K562 (cell line): ENCODE results near the gene TBX1. TPM values are rescaled to one million over a fixed set of nuclear protein-coding genes. Genes with fewer than 3 reads are reported as not detected.

Experiments used
- CREM ChIP-seq: IDR thresholded peaks from 2 replicates; pipeline ENCODE4 v1.6.1; 2014; ENCODE audit warnings: antibody characterized with exemption, low read depth
- EP300 ChIP-seq: IDR thresholded peaks from 2 replicates; pipeline ENCODE4 v1.6.1; 2012; ENCODE audit warnings: low read length, improper control_type of control experiment
- HDGF ChIP-seq: fragments of 450-650 bp; IDR thresholded peaks from 2 replicates; pipeline ENCODE4 v1.6.1; 2016
- HNRNPK ChIP-seq: fragments of 200-400 bp; formaldehyde crosslinking; IDR thresholded peaks from one replicate; pipeline ENCODE4 v1.6.1; 2018; ENCODE audit warnings: mild to moderate bottlenecking, low read depth, low read length; ENCODE audit not compliant: poor library complexity, severe bottlenecking
- JUN ChIP-seq, 2 experiments: sonication (generic) in 1 of 2; formaldehyde crosslinking in 1 of 2; IDR thresholded peaks; 2 replicates each; pipeline versions ENCODE4 v1.6.1 to v1.8.0; 2012 to 2022; ENCODE audit warnings: borderline replicate concordance in 2 of 2, mild to moderate bottlenecking in 2 of 2, improper control_type of control experiment in 1 of 2, low read depth in 1 of 2, low read length in 1 of 2, missing genetic modification reagents in 1 of 2
- PPARD ChIP-seq: fragments of 250-450 bp; sonication (Bioruptor Pico); IDR thresholded peaks from 2 replicates; pipeline ENCODE4 v1.8.0; 2022; ENCODE audit warnings: inconsistent platforms, mild to moderate bottlenecking, moderate library complexity
- SOX6 ChIP-seq: fragments of 450-650 bp; IDR thresholded peaks from 2 replicates; pipeline ENCODE4 v1.6.1; 2014; ENCODE audit warnings: mild to moderate bottlenecking
- SP1 ChIP-seq: sonication (generic); formaldehyde crosslinking; IDR thresholded peaks from 2 replicates; pipeline ENCODE4 v1.8.1; 2022; ENCODE audit warnings: mild to moderate bottlenecking, missing genetic modification reagents
- ZNF165 ChIP-seq: fragments of 250-450 bp; sonication (Bioruptor Pico); IDR thresholded peaks from 2 replicates; pipeline ENCODE4 v1.4.0; 2020; ENCODE audit warnings: borderline replicate concordance
- ZNF253 ChIP-seq: fragments of 250-450 bp; sonication (Bioruptor Pico); conservative IDR thresholded peaks from 2 replicates; pipeline ENCODE4 v1.6.1; 2021; ENCODE audit warnings: mild to moderate bottlenecking
- polyA plus RNA-seq, 8 experiments: library from polyadenylated mRNA; depleted of rRNA in 4 of 8; stranded (reverse) in 5 of 8; unstranded in 3 of 8; fragments of >200 nt; fragmentation: Nextera tagmentation in 2 of 8; fragmentation: Illumina TruSeq in 1 of 8; extraction: Ambion mirVana in 2 of 8; extraction: Trizol in 1 of 8; gene quantifications; 2 replicates each; pipeline versions ENCODE4 v1.2.1 to v1.2.3, GENCODE V29; 2011 to 2014; ENCODE audit warnings: inconsistent platforms in 1 of 8, missing spikeins in 1 of 8
- total RNA-seq, 7 experiments: library from RNA; depleted of rRNA in 6 of 7; stranded (reverse); fragments of >200 nt in 6 of 7; fragmentation: Illumina TruSeq in 2 of 7; extraction: Trizol in 2 of 7; gene quantifications; 2 replicates each; pipeline versions ENCODE4 v1.2.1 to v1.2.3, GENCODE V29; 2011 to 2021; ENCODE audit warnings: low replicate concordance in 1 of 7
- TF ChIP-seq, protein P1 (sequence below): fragments of 200-800 bp; sonication (Bioruptor generic); IDR thresholded peaks from 2 replicates; pipeline ENCODE4 v1.6.1; 2017; ENCODE audit warnings: missing genetic modification characterization, missing compliant biosample characterization
- TF ChIP-seq, protein P2 (sequence below): IDR thresholded peaks from 2 replicates; pipeline ENCODE4 v1.6.1; 2014; ENCODE audit warnings: antibody characterized with exemption
- TF ChIP-seq, protein P3 (sequence below): sonication (generic); formaldehyde crosslinking; IDR thresholded peaks from 2 replicates; pipeline ENCODE4 v1.9.0; 2022; ENCODE audit warnings: mild to moderate bottlenecking, missing genetic modification reagents
- TF ChIP-seq, protein P4 (sequence below): fragments of 450-650 bp; IDR thresholded peaks from 2 replicates; pipeline ENCODE4 v1.6.1; 2016; ENCODE audit warnings: antibody characterized with exemption
- TF ChIP-seq, protein P5 (sequence below): sonication (generic); formaldehyde crosslinking; IDR thresholded peaks from 2 replicates; pipeline ENCODE4 v1.8.1; 2023; ENCODE audit warnings: mild to moderate bottlenecking, missing genetic modification reagents
- TF ChIP-seq, protein P6 (sequence below): fragments of 250-450 bp; sonication (Bioruptor Pico); IDR thresholded peaks from 2 replicates; pipeline ENCODE4 v1.4.0; 2020; ENCODE audit warnings: mild to moderate bottlenecking, moderate library complexity

TBX1 gene
- total and polyA plus RNA-seq, 9 of the 15 experiments (the other 6 are each of a cell fraction or from before 2014, with no cell fraction given) = 0.07 to 35.0 (median 3.9) TPM

DNA sequence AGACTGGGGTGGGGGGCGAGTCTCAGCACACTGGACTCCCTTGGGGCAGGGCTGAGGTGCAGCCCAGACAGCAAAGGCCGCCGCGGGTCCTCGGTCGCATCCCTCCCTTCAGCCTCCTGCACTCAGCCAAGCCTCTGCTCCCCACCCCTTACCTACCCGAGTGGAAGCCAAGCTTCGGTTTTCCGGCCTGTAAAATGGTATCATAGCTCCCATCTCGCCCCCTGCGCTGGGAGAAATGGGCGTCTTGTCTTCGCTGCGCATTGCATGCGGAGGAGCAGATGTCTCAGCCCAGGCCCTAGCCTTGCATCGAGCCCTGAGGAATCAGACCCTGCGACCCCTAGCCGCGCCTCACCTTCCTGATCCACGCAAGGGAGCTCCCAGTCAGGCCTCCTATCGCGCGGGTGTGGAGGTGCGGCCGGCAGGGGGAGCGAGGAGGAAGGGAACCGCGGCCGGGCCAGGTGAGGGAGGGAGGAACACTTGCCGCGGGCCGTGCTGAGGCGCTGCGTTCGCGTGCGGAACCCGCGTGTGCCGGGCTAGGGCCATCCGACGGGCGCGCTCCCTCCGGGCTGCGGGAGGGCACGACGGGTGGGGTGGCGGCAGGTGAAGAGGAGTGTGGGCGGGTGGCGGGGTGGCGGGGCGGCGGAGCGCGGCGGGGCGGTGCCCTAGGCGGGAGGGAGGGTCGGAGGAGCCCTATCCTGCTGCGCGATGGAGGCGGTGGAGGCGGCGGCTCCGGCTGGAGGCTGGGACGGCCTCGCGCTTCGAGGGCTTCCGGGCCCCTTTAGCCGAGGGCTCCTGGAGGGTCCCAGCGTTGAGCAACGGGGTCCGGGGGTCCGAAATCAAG, 4.1 kb upstream of the TBX1 start (continued):
- TF ChIP-seq ZNF165 (CRISPR knock-in tag) (0 out of 2 replicates have a peak, but pooled peaks have one; percentile 75), CREM (peak; percentile 79), PPARD (CRISPR knock-in tag) (no peak), ZNF253 (CRISPR knock-in tag) (no peak), HDGF (peak; percentile 84; the same call in 1 of the 2 replicates), SOX6 (peak; percentile 79), JUN (IDR thresholded peaks at IDR 0.05; ENCODE audit: borderline replicate concordance, low read depth, low read length) (0 out of 2 replicates have a peak, but pooled peaks have one; percentile 39), JUN (CRISPR knock-in tag; IDR thresholded peaks at IDR 0.05; ENCODE audit: borderline replicate concordance) (no peak), EP300 (peak; percentile 42; the same call in 1 of the 2 replicates), HNRNPK (peak; percentile 48), SP1 (CRISPR knock-in tag) (no peak)
- TF ChIP-seq, protein P1, sequence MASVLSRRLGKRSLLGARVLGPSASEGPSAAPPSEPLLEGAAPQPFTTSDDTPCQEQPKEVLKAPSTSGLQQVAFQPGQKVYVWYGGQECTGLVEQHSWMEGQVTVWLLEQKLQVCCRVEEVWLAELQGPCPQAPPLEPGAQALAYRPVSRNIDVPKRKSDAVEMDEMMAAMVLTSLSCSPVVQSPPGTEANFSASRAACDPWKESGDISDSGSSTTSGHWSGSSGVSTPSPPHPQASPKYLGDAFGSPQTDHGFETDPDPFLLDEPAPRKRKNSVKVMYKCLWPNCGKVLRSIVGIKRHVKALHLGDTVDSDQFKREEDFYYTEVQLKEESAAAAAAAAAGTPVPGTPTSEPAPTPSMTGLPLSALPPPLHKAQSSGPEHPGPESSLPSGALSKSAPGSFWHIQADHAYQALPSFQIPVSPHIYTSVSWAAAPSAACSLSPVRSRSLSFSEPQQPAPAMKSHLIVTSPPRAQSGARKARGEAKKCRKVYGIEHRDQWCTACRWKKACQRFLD (CRISPR knock-in tag) = 0 out of 2 replicates have a peak, but pooled peaks have one; percentile 24
- TF ChIP-seq, protein P2, sequence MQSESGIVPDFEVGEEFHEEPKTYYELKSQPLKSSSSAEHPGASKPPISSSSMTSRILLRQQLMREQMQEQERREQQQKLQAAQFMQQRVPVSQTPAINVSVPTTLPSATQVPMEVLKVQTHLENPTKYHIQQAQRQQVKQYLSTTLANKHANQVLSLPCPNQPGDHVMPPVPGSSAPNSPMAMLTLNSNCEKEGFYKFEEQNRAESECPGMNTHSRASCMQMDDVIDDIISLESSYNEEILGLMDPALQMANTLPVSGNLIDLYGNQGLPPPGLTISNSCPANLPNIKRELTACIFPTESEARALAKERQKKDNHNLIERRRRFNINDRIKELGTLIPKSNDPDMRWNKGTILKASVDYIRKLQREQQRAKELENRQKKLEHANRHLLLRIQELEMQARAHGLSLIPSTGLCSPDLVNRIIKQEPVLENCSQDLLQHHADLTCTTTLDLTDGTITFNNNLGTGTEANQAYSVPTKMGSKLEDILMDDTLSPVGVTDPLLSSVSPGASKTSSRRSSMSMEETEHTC = peak; percentile 45; the same call in 1 of the 2 replicates
- TF ChIP-seq, protein P3, sequence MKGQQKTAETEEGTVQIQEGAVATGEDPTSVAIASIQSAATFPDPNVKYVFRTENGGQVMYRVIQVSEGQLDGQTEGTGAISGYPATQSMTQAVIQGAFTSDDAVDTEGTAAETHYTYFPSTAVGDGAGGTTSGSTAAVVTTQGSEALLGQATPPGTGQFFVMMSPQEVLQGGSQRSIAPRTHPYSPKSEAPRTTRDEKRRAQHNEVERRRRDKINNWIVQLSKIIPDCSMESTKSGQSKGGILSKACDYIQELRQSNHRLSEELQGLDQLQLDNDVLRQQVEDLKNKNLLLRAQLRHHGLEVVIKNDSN (CRISPR knock-in tag) = no peak
- TF ChIP-seq, protein P4, sequence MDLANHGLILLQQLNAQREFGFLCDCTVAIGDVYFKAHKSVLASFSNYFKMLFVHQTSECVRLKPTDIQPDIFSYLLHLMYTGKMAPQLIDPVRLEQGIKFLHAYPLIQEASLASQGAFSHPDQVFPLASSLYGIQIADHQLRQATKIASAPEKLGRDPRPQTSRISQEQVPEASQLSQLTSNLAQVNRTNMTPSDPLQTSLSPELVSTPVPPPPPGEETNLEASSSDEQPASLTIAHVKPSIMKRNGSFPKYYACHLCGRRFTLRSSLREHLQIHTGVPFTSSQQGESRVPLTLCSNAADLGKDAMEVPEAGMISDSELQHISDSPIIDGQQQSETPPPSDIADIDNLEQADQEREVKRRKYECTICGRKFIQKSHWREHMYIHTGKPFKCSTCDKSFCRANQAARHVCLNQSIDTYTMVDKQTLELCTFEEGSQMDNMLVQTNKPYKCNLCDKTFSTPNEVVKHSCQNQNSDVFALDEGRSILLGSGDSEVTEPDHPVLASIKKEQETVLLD = peak; percentile 78
- TF ChIP-seq, protein P5, sequence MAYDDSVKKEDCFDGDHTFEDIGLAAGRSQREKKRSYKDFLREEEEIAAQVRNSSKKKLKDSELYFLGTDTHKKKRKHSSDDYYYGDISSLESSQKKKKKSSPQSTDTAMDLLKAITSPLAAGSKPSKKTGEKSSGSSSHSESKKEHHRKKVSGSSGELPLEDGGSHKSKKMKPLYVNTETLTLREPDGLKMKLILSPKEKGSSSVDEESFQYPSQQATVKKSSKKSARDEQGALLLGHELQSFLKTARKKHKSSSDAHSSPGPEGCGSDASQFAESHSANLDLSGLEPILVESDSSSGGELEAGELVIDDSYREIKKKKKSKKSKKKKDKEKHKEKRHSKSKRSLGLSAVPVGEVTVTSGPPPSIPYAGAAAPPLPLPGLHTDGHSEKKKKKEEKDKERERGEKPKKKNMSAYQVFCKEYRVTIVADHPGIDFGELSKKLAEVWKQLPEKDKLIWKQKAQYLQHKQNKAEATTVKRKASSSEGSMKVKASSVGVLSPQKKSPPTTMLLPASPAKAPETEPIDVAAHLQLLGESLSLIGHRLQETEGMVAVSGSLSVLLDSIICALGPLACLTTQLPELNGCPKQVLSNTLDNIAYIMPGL (CRISPR knock-in tag) = peak; percentile 55; the same call in 1 of the 2 replicates
- TF ChIP-seq, protein P6, sequence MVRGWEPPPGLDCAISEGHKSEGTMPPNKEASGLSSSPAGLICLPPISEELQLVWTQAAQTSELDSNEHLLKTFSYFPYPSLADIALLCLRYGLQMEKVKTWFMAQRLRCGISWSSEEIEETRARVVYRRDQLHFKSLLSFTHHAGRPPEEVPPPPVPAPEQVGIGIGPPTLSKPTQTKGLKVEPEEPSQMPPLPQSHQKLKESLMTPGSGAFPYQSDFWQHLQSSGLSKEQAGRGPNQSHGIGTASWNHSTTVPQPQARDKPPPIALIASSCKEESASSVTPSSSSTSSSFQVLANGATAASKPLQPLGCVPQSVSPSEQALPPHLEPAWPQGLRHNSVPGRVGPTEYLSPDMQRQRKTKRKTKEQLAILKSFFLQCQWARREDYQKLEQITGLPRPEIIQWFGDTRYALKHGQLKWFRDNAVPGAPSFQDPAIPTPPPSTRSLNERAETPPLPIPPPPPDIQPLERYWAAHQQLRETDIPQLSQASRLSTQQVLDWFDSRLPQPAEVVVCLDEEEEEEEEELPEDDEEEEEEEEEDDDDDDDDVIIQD (CRISPR knock-in tag) = peak; percentile 6; the same call in 1 of the 2 replicates
